HEK293 (cell line): Measurements from ENCODE around the gene PFDN1.

ENCODE experiments used
- CTCF ChIA-PET: fragments of 350-600 bp; formaldehyde crosslinking; extraction: SDS; loops from one replicate; lab custom pipeline; 2021; ENCODE audit warnings: antibody characterized with exemption; lab: Yijun Ruan, JAX
- POLR2A ChIA-PET: fragments of 300-600 bp; formaldehyde crosslinking; extraction: SDS; loops from one replicate; lab custom pipeline; 2020; ENCODE audit warnings: antibody characterized with exemption, inconsistent platforms; lab: Yijun Ruan, JAX
- H3K27ac ChIP-seq: fragments of 200-500 bp; sonication (Bioruptor generic); 2 replicates; pipeline ENCODE4 v1.5.1; 2014; ENCODE audit warnings: low read depth, low read length, control low read depth, inconsistent platforms; ENCODE audit errors: extremely low read depth
- H3K36me3 ChIP-seq, 2 experiments: fragments of 200-500 bp in 1 of 2; sonication (Bioruptor generic) in 1 of 2; 1 replicate in 1 of 2; 2 replicates in 1 of 2; pipeline ENCODE4 v1.5.1; 2014 to 2017; ENCODE audit warnings: inconsistent platforms in 2 of 2, low read length in 2 of 2; ENCODE audit not compliant: control insufficient read depth in 2 of 2, insufficient read depth in 1 of 2
- H3K4me1 ChIP-seq: fragments of 200-500 bp; sonication (Bioruptor generic); 2 replicates; pipeline ENCODE4 v1.5.1; 2014; ENCODE audit warnings: mild to moderate bottlenecking, low read length, inconsistent platforms; ENCODE audit not compliant: control insufficient read depth, insufficient read depth
- H3K4me3 ChIP-seq: 2 replicates; pipeline ENCODE4 v1.5.1; 2011; ENCODE audit warnings: low read depth, mild to moderate bottlenecking, control low read depth, low read length, moderate library complexity
- H3K9me3 ChIP-seq: fragments of 200-500 bp; sonication (Bioruptor generic); 2 replicates; pipeline ENCODE4 v1.5.1; 2014; ENCODE audit warnings: low read depth, low read length, inconsistent platforms; ENCODE audit not compliant: control insufficient read depth, insufficient read depth
- KLF8 ChIP-seq: fragments of 450-650 bp; formaldehyde crosslinking; IDR thresholded peaks from 2 replicates; pipeline ENCODE4 v1.5.1; 2016; ENCODE audit warnings: missing biosample characterization, missing genetic modification characterization
- PRDM6 ChIP-seq: fragments of 450-650 bp; formaldehyde crosslinking; IDR thresholded peaks from 2 replicates; pipeline ENCODE4 v1.5.1; 2017; ENCODE audit warnings: missing biosample characterization, missing genetic modification characterization
- ZBTB10 ChIP-seq: fragments of 450-650 bp; formaldehyde crosslinking; IDR thresholded peaks from 2 replicates; pipeline ENCODE4 v1.5.1; 2016; ENCODE audit warnings: missing biosample characterization, missing genetic modification characterization
- ZBTB21 ChIP-seq: fragments of 450-650 bp; formaldehyde crosslinking; IDR thresholded peaks from 2 replicates; pipeline ENCODE4 v1.5.1; 2017; ENCODE audit warnings: missing biosample characterization, missing genetic modification characterization
- ZBTB48 ChIP-seq: fragments of 450-650 bp; formaldehyde crosslinking; IDR thresholded peaks from 2 replicates; pipeline ENCODE4 v1.5.1; 2016; ENCODE audit warnings: missing biosample characterization, missing genetic modification characterization
- ZBTB7A ChIP-seq: fragments of 450-650 bp; formaldehyde crosslinking; IDR thresholded peaks from 2 replicates; pipeline ENCODE4 v1.5.1; 2016; ENCODE audit warnings: low read depth, missing biosample characterization, missing genetic modification characterization
- ZNF140 ChIP-seq: fragments of 450-650 bp; formaldehyde crosslinking; IDR thresholded peaks from 2 replicates; pipeline ENCODE4 v1.5.1; 2016; ENCODE audit warnings: missing biosample characterization, missing genetic modification characterization
- ZNF239 ChIP-seq: fragments of 450-650 bp; formaldehyde crosslinking; IDR thresholded peaks from 2 replicates; pipeline ENCODE4 v1.5.1; 2016; ENCODE audit warnings: missing biosample characterization, missing genetic modification characterization
- ZNF26 ChIP-seq: fragments of 450-650 bp; formaldehyde crosslinking; IDR thresholded peaks from 2 replicates; pipeline ENCODE4 v1.5.1; 2016; ENCODE audit warnings: missing biosample characterization, missing genetic modification characterization
- ZNF394 ChIP-seq: fragments of 450-650 bp; formaldehyde crosslinking; IDR thresholded peaks from 2 replicates; pipeline ENCODE4 v1.5.1; 2016; ENCODE audit warnings: missing biosample characterization, missing genetic modification characterization, mild to moderate bottlenecking, moderate library complexity, borderline replicate concordance
- ZNF518A ChIP-seq: fragments of 450-650 bp; formaldehyde crosslinking; conservative IDR thresholded peaks from 2 replicates; pipeline ENCODE4 v1.5.1; 2016; ENCODE audit warnings: low read depth, missing biosample characterization, missing genetic modification characterization
- ZNF549 ChIP-seq: fragments of 450-650 bp; IDR thresholded peaks from 2 replicates; pipeline ENCODE4 v1.5.1; 2018; ENCODE audit warnings: missing biosample characterization, missing genetic modification characterization, mild to moderate bottlenecking, inconsistent platforms, moderate library complexity
- ZNF555 ChIP-seq: fragments of 450-650 bp; formaldehyde crosslinking; conservative IDR thresholded peaks from 2 replicates; pipeline ENCODE4 v1.5.1; 2017; ENCODE audit warnings: missing biosample characterization, mild to moderate bottlenecking, missing genetic modification characterization, inconsistent platforms
- ZSCAN30 ChIP-seq: fragments of 450-650 bp; IDR thresholded peaks from 2 replicates; pipeline ENCODE4 v1.5.1; 2018; ENCODE audit warnings: missing biosample characterization, mild to moderate bottlenecking, missing genetic modification characterization, moderate library complexity
- ZXDB ChIP-seq: fragments of 450-650 bp; formaldehyde crosslinking; IDR thresholded peaks from 2 replicates; pipeline ENCODE4 v1.5.1; 2016; ENCODE audit warnings: missing biosample characterization, missing genetic modification characterization

Gene PFDN1

GRCh38 chr5:140196115-140196814, 106.6 kb downstream of the PFDN1 start:
- H3K4me1 ChIP-seq: no peaks in the 10 kb centered on the region
- no peaks in the 10 kb centered on the region for H3K9me3 ChIP-seq
- no peak overlapping the region for H3K4me3 ChIP-seq
- no peak overlapping the region for H3K27ac ChIP-seq
- CTCF ChIA-PET: interaction anchor here (0.6 to 1.4 kb wide), 4 partner anchors 8 to 338 kb away, joined by 3 to 4 read pairs (median 4); no protein-coding TSS in a partner anchor
- POLR2A ChIA-PET: no interaction called here
- TF ChIP-seq ZBTB10: no peak
- TF ChIP-seq ZNF26 (tag by site-specific recombination): no peak
- no peak for TF ChIP-seq ZSCAN30
- TF ChIP-seq ZBTB21 (tag by site-specific recombination): no peak
- TF ChIP-seq ZBTB7A (tag by site-specific recombination): no peak
- TF ChIP-seq ZNF394: no peak
- no peak for TF ChIP-seq ZNF549
- no peak for TF ChIP-seq PRDM6
- no peak for TF ChIP-seq ZXDB
- TF ChIP-seq KLF8 (tag by site-specific recombination): no peak
- TF ChIP-seq ZNF555 (tag by site-specific recombination): no peak
- no peak for TF ChIP-seq ZNF239 (tag by site-specific recombination)
- TF ChIP-seq ZNF140 (tag by site-specific recombination): no peak
- TF ChIP-seq ZBTB48: no peak
- no peak for TF ChIP-seq ZNF518A
- peaks cover 0 to 10% of the 10 kb centered on the region in 2 experiments; a peak in 2 of 3 replicates for H3K36me3 ChIP-seq
